NT2/D1 (cell line): ENCODE results near the gene METAP1D.

Source experiments
- DNase-seq: peaks from one replicate; pipeline ENCODE4 v3.0.0-alpha.2; 2011; ENCODE audit warnings: low read depth, low spot score
- H3K27me3 ChIP-seq: 2 replicates; pipeline ENCODE4 v1.6.0; 2011; ENCODE audit warnings: mild to moderate bottlenecking; ENCODE audit not compliant: insufficient read length, insufficient read depth
- H3K36me3 ChIP-seq: 2 replicates; pipeline ENCODE4 v1.6.1; 2011; ENCODE audit warnings: mild to moderate bottlenecking, low read length, mixed read lengths; ENCODE audit not compliant: insufficient read depth, insufficient read length
- H3K4me1 ChIP-seq: 2 replicates; pipeline ENCODE4 v1.5.1; 2011; ENCODE audit not compliant: insufficient read depth, insufficient read length
- H3K4me3 ChIP-seq: 2 replicates; pipeline ENCODE4 v1.5.1; 2011; ENCODE audit warnings: low read depth; ENCODE audit not compliant: insufficient read length
- H3K9ac ChIP-seq: 2 replicates; pipeline ENCODE4 v1.6.0; 2011; ENCODE audit warnings: low read depth; ENCODE audit not compliant: insufficient read length
- H3K9me3 ChIP-seq: 2 replicates; pipeline ENCODE4 v1.5.1; 2011; ENCODE audit warnings: mild to moderate bottlenecking, low read length; ENCODE audit not compliant: insufficient read depth
- SUZ12 ChIP-seq: IDR thresholded peaks from 2 replicates; pipeline ENCODE4 v1.6.1; 2011; ENCODE audit not compliant: insufficient read length, insufficient read depth; ENCODE audit errors: extremely low read depth
- YY1 ChIP-seq: IDR thresholded peaks from 2 replicates; pipeline ENCODE4 v1.6.1; 2011; ENCODE audit not compliant: insufficient read length, insufficient read depth
- ZNF274 ChIP-seq: IDR thresholded peaks from 2 replicates; pipeline ENCODE4 v1.6.1; 2011; ENCODE audit warnings: mild to moderate bottlenecking, low read depth, low read length

Gene METAP1D

DNA sequence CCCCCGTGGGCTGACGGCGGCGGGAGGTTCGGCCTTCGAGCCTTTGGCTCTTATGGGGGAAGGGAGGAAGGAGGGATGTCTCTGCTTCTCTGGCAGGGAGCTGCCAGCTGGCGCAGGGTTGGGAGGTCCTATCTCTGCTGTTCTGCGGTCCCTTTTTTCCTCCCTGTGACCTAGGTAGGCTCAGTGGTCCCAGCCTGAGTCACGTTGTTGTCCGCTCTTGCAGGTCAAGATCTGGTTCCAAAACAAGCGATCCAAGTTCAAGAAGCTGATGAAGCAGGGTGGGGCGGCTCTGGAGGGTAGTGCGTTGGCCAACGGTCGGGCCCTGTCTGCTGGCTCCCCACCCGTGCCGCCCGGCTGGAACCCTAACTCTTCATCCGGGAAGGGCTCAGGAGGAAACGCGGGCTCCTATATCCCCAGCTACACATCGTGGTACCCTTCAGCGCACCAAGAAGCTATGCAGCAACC, 88.1 kb downstream of the METAP1D start:
- no peak for DNase-seq
- Histone ChIP-seq H3K4me3 (peak overlapping the region; percentile 6), H3K9me3 (no peaks in the 10 kb centered on the region), H3K9ac (no peak overlapping the region), H3K4me1 (peaks cover 37% of the 10 kb centered on the region), H3K36me3 (no peaks in the 10 kb centered on the region), H3K27me3 (peaks cover 100% of the 10 kb centered on the region)
- TF ChIP-seq YY1 (no peak), SUZ12 (no peak), ZNF274 (no peak)

DNA sequence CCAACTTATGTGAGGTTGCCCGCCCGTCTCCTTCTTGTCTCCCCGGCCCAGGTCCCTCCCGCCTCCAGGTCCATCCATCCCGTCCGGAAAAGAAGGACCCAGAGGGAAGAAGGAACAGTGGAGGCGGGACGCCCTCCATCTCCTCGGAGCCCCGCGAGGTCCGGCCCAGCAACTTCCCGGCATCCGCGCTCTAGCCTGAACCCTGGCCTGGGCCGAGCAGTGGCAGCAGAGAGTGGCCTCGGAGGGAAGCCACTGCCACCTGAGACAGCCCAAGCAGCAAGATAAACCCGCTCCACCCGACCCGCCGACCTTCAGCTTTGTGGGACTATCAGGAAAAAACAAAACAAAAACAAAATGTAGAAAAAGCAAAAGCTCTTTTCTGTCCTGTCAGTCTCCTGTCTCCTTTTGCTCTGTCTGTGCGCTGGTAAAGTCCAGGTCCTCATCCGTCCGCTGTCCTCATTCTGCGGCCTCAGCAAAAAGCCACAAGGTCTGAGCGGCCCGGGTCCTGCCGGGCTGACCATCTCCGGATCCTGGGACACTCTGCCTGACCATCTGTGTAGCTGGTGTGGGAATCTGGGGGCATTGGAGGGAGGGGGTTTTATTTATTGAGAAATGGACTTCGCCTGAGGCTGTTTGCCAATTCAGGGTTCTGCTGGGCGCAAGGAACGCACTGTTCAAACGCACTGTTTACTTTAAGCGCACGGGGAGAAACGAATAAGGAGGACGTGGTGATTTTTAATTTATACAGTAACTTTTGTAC, 88.7 kb downstream of the METAP1D start:
- Histone ChIP-seq H3K4me1 (peaks cover 33% of the 10 kb centered on the region), H3K36me3 (no peaks in the 10 kb centered on the region), H3K9ac (no peak overlapping the region), H3K27me3 (peaks cover 100% of the 10 kb centered on the region), H3K9me3 (no peaks in the 10 kb centered on the region), H3K4me3 (peak overlapping the region; percentile 6)
- TF ChIP-seq SUZ12 (peak; percentile 90), ZNF274 (no peak)
- no peak for DNase-seq

DNA sequence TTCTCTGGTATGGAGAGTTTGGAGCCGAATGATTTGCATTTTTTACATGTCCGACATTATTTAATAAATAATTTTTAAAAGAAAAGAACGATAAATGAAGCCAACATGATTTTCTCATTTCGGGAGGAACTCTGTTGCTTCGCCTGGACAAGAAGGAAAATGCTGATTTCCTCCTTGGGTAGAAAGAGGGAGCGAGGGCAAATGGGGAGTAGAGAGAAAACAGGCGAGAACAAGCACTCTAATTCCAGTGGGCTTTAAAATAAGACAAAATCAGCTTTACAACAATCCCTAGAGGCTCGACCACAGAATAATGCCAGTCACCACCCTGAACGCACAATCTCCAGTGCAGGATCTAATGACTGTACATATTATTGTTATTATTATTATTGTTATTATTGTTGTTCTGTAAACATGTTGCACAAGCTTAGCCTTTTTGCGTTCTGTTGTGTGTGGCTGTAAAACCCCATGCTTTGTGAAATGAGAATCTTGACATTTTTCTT, 89.3 kb downstream of the METAP1D start:
- H3K9ac ChIP-seq = no peak overlapping the region
- DNase-seq = no peak
- no peaks in the 10 kb centered on the region for H3K36me3 ChIP-seq
- TF ChIP-seq ZNF274 = no peak
- TF ChIP-seq SUZ12 = no peak
- no peak for TF ChIP-seq YY1
- H3K27me3 ChIP-seq = peaks cover 100% of the 10 kb centered on the region
- H3K4me1 ChIP-seq = peaks cover 33% of the 10 kb centered on the region
- H3K4me3 ChIP-seq = no peak overlapping the region
- H3K9me3 ChIP-seq = no peaks in the 10 kb centered on the region

DNA sequence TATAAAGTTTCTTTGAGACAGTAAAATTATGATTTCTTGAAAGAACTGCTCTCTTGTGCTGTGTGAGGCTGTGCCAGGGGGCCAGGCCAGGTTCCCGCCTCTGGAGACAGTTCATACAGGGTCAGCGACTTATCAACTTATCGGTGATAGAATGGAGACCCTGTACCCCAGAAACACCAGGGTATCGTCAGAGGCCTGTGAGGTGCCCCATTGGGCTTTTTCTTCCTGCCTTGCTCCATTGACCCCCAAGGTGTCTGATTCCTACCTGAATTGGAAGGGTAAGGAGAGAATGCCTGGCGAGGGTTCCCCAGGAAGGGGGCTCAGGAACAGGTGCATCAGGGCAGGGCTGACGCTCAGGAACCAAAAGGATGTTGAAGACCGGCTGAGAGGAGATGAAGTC, 89.9 kb downstream of the METAP1D start:
- DNase-seq = no peak
- Histone ChIP-seq H3K27me3 (peaks cover 100% of the 10 kb centered on the region), H3K4me3 (no peak overlapping the region), H3K4me1 (peaks cover 33% of the 10 kb centered on the region), H3K9ac (no peak overlapping the region), H3K9me3 (no peaks in the 10 kb centered on the region), H3K36me3 (no peaks in the 10 kb centered on the region)
- TF ChIP-seq SUZ12 (no peak), YY1 (no peak), ZNF274 (no peak)

DNA sequence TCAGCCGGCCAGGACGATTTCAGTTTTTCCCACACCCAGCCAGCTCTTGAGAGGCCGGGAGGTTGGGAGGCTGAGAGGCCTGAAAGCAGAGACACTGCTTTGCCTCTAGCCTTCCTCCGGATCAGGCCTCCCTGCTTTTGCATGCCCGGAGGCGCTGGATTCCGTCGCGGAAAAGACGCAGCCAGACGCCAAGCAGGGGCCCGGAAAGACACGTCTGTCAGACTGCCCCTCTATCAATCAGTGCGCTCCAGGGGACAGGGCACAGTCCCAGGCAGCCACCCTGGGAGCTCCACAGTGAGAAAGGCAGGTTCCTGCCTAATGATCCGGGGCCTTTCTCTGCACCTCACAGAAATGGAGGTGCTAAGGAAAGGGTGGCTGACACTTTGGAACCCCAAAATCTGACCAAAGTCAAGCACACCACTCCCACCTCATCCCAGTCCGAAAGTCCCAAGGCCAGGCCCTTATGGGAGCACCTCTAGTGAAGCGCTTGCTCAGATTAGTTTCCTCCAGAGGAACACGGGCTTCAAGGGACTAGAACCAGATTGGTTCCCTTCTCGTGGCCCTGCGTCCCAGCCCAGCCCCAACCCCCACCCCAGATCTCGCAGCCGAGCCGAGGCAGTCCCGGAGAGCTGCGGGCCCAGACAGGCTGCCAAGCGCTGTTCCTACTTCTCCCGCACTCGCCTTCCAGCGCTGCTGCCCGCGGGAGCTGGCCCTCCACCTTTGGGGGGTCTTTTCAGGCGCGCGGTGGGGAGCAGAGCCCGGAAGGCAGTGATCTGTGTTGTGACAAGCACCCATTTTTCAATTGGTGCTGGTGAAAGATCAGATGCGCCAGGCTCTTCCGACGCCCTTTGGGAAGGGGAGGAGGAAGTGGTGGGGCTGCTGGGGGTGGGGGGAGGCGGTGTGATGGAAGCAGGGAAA, 90.5 kb downstream of the METAP1D start:
- Histone ChIP-seq H3K9me3 (no peaks in the 10 kb centered on the region), H3K4me3 (no peak overlapping the region), H3K9ac (no peak overlapping the region), H3K4me1 (peaks cover 35% of the 10 kb centered on the region), H3K36me3 (no peaks in the 10 kb centered on the region), H3K27me3 (peaks cover 100% of the 10 kb centered on the region)
- DNase-seq = no peak
- TF ChIP-seq SUZ12 (peak; percentile 86), ZNF274 (no peak)

DNA sequence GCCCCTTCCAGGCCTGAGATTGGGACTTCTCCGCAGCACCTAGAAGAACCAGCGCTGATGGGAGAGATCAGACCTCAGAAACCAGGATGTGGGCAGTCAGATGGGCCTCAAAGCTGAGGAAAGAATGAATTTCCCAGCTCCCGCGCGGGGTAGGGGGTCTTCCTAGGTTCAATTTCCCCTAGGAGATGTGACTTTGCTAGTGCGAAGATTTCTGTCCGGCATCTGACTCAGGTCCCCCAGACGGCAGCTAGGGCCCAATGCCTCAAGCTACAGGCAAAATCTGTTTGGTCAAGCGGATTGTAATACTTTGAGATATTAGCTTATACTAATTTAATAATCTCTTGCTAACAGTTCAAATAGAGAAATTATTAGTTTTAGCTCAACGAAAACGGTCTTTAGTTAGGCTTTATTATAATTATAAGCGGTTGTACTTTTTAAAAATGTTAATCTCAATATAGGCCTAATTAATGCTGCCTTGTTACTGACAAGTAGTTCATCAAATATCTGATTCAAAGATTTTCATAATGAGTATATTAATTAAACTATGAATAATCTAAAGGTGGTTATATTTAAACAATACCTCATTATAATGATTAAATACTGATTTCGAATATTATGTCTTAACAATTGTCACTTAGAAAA, 91.4 kb downstream of the METAP1D start:
- TF ChIP-seq SUZ12 (peak; percentile 19), YY1 (no peak)
- no peaks in the 10 kb centered on the region for H3K9me3 ChIP-seq
- H3K27me3 ChIP-seq = peaks cover 100% of the 10 kb centered on the region
- H3K36me3 ChIP-seq = no peaks in the 10 kb centered on the region
- no peak overlapping the region for H3K4me3 ChIP-seq
- no peak for DNase-seq
- H3K9ac ChIP-seq = no peak overlapping the region
- peaks cover 33% of the 10 kb centered on the region for H3K4me1 ChIP-seq

DNA sequence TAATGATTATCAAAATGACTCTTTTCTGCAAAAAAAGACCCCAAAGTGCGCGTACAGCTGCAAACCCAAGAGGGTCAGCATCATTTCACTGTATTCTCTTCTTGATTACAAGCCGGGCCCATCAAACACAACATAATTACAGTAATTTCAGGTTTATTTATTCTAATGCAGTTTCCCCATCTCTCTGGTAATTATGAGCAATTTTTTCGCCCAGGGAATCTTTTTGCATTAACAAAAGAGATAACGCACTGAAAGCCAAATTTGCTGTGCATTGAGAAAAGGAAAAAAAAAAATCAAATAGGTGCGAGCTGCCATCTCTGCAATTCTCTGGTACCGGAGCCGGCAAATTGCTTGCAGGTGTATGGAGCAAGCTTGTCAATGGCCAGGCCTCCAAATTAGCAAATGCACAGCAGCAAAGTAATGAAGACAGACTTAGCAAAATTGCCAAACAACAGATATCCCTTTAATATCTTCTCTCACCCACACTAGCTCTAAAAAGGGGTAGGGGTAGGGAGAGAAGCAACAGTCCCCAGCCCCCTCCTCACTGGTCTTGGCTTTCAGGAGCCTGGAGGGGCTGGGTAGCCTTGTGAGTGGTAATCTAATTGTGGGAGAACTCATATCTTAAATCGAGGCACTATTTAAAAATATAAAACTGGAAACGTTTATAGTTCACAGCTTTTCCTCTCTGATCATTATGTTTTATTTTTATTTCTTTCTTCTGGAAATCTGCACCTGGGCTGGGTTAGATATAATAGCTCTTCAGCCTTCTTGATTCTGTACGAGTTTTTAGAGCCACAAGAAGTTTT, 92.2 kb downstream of the METAP1D start:
- no peak for DNase-seq
- Histone ChIP-seq H3K36me3 (no peaks in the 10 kb centered on the region), H3K4me3 (no peak overlapping the region), H3K9ac (no peak overlapping the region), H3K9me3 (no peaks in the 10 kb centered on the region), H3K4me1 (peaks cover 29% of the 10 kb centered on the region), H3K27me3 (peaks cover 99% of the 10 kb centered on the region)
- TF ChIP-seq ZNF274 (no peak), SUZ12 (peak; percentile 34)
